Epithelial cell of alveolus of lung (primary cell): ENCODE measurements around the gene SYNM. TPM values are rescaled to one million over a fixed set of nuclear protein-coding genes. Genes with fewer than 3 reads are reported as not detected.

Experiments
- total RNA-seq: library from RNA; depleted of rRNA; stranded (reverse); fragments of >200 nt; gene quantifications from 2 replicates; pipeline ENCODE4 v1.2.1, GENCODE V29; 2015

SYNM gene, protein sequence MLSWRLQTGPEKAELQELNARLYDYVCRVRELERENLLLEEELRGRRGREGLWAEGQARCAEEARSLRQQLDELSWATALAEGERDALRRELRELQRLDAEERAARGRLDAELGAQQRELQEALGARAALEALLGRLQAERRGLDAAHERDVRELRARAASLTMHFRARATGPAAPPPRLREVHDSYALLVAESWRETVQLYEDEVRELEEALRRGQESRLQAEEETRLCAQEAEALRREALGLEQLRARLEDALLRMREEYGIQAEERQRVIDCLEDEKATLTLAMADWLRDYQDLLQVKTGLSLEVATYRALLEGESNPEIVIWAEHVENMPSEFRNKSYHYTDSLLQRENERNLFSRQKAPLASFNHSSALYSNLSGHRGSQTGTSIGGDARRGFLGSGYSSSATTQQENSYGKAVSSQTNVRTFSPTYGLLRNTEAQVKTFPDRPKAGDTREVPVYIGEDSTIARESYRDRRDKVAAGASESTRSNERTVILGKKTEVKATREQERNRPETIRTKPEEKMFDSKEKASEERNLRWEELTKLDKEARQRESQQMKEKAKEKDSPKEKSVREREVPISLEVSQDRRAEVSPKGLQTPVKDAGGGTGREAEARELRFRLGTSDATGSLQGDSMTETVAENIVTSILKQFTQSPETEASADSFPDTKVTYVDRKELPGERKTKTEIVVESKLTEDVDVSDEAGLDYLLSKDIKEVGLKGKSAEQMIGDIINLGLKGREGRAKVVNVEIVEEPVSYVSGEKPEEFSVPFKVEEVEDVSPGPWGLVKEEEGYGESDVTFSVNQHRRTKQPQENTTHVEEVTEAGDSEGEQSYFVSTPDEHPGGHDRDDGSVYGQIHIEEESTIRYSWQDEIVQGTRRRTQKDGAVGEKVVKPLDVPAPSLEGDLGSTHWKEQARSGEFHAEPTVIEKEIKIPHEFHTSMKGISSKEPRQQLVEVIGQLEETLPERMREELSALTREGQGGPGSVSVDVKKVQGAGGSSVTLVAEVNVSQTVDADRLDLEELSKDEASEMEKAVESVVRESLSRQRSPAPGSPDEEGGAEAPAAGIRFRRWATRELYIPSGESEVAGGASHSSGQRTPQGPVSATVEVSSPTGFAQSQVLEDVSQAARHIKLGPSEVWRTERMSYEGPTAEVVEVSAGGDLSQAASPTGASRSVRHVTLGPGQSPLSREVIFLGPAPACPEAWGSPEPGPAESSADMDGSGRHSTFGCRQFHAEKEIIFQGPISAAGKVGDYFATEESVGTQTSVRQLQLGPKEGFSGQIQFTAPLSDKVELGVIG (N-terminal part only)
- total RNA-seq: 0.65 and 1.6 TPM in 2 replicates

DNA sequence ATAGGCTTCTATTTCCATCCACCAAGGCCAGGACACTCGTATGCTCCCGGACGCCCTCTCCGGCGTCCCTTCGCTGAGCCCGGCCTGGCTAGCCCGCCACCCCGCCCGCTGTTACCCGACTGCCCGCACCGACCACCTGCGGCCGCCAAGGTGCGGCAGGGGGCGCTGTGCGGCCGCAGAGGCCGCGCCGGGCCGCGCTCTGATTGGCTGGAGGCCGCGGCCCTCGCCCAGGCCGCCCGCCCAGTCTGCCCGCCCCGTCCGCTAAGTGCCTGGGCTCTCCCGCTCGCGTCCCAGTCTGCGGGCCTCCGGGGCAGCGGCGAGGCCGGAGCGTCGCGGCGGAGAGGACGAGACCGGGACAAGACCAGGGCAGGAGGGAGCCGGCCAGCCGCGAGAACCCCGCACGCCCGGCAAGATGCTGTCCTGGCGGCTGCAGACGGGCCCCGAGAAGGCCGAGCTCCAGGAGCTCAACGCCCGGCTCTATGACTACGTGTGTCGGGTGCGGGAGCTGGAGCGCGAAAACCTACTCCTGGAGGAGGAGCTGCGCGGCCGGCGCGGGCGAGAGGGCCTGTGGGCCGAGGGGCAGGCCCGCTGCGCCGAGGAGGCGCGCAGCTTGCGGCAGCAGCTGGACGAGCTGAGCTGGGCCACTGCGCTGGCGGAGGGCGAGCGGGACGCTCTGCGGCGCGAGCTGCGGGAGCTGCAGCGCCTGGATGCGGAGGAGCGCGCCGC lies at the start of gene SYNM:
TSS of gene SYNM (plus strand) at position 293 of the 726 bp plus-strand sequence. CDS start at position 413, 120 bp downstream.

Other genes starting within 250 kb of the SYNM start
- gene PGPEP1L, start 97.3 kb upstream of the SYNM start, total RNA-seq: not detected in 2 replicates
- 18.0 and 20.7 TPM in 2 replicates for gene TTC23, start 144.5 kb downstream of the SYNM start, total RNA-seq
- gene LRRC28, start 146.4 kb downstream of the SYNM start, total RNA-seq: 25.2 and 35.9 TPM in 2 replicates